Measurements from ENCODE around the gene RPP40.

The RPP40 gene

GRCh38 chr6:4981761-4982160 lies 22.1 kb downstream of the RPP40 start:
- H3K4me3 ChIP-seq (ENCODE audit: low read depth, low read length), result no peak overlapping the region
- TF ChIP-seq CTCF (IDR thresholded peaks at IDR 0.05; ENCODE audit: insufficient read depth, low read depth, low read length, missing control alignments), result no peak
- no peak for DNase-seq (ENCODE audit: low read depth)

GRCh38 chr6:4979426-4979825 lies 24.4 kb downstream of the RPP40 start:
- H3K4me3 ChIP-seq (ENCODE audit: low read depth, low read length), result no peak overlapping the region
- DNase-seq (ENCODE audit: low read depth), result no peak

GRCh38 chr6:4977468-4977867 lies 26.4 kb downstream of the RPP40 start:
- H3K4me3 ChIP-seq (ENCODE audit: low read depth, low read length), result no peak overlapping the region
- no peak for TF ChIP-seq CTCF (IDR thresholded peaks at IDR 0.05; ENCODE audit: insufficient read depth, low read depth, low read length, missing control alignments)
- no peak for DNase-seq (ENCODE audit: low read depth)

More at GRCh38 chr6:4979426-4979825, 24.4 kb downstream of the RPP40 start:
- TF ChIP-seq CTCF (IDR thresholded peaks at IDR 0.05; ENCODE audit: insufficient read depth, low read depth, low read length, missing control alignments), result no peak

GRCh38 chr6:4975506-4975905 lies 28.3 kb downstream of the RPP40 start:
- DNase-seq (ENCODE audit: low read depth), result no peak
- TF ChIP-seq CTCF (IDR thresholded peaks at IDR 0.05; ENCODE audit: insufficient read depth, low read depth, low read length, missing control alignments), result no peak
- H3K4me3 ChIP-seq (ENCODE audit: low read depth, low read length), result no peak overlapping the region

GRCh38 chr6:4974962-4975361 lies 28.9 kb downstream of the RPP40 start:
- no peak for TF ChIP-seq CTCF (IDR thresholded peaks at IDR 0.05; ENCODE audit: insufficient read depth, low read depth, low read length, missing control alignments)
- no peak for DNase-seq (ENCODE audit: low read depth)
- no peak overlapping the region for H3K4me3 ChIP-seq (ENCODE audit: low read depth, low read length)

GRCh38 chr6:4973982-4974745 lies 29.7 kb downstream of the RPP40 start:
- H3K4me3 ChIP-seq (ENCODE audit: low read depth, low read length), result no peak overlapping the region
- TF ChIP-seq CTCF (IDR thresholded peaks at IDR 0.05; ENCODE audit: insufficient read depth, low read depth, low read length, missing control alignments), result no peak
- DNase-seq (ENCODE audit: low read depth), result no peak

GRCh38 chr6:4973415-4973814 lies 30.4 kb downstream of the RPP40 start:
- DNase-seq (ENCODE audit: low read depth), result no peak
- TF ChIP-seq CTCF (IDR thresholded peaks at IDR 0.05; ENCODE audit: insufficient read depth, low read depth, low read length, missing control alignments), result no peak

More at GRCh38 chr6:4973415-4973814, 30.4 kb downstream of the RPP40 start:
- H3K4me3 ChIP-seq (ENCODE audit: low read depth, low read length), result no peak overlapping the region
